ENCODE results near the gene PER2.

GRCh38 chr2:238282861-238283738 lies 5.3 kb downstream of the PER2 start:
- TF ChIP-seq CTCF (conservative IDR thresholded peaks at IDR 0.05 in 1 of 2, IDR thresholded peaks at IDR 0.05 in 1 of 2; ENCODE audit: extremely low read depth in 1 of 2, insufficient read depth in 1 of 2, low read depth in 1 of 2, low read length in 2 of 2) (no peak), EZH2 (IDR thresholded peaks at IDR 0.05; ENCODE audit: borderline replicate concordance, low read length) (no peak)
